HG02623 (cell line): ENCODE measurements around the gene TCF4.

ENCODE experiments used
- ATAC-seq: cut with Tn5 transposase; IDR thresholded peaks from one replicate; pipeline ENCODE4 v1.9.1; 2021; ENCODE audit warnings: moderate library complexity; ENCODE audit not compliant: unreplicated experiment

Gene TCF4

GRCh38 chr18:55219823-55220222, 368.2 kb downstream of the TCF4 start:
- ATAC-seq, result no peak

- no peak for ATAC-seq
Observed at GRCh38 chr18:55219059-55219458, 368.9 kb downstream of the TCF4 start.

GRCh38 chr18:55214969-55215368, 373.0 kb downstream of the TCF4 start:
- no peak for ATAC-seq

- ATAC-seq, result no peak
Observed at GRCh38 chr18:55214534-55214933, 373.5 kb downstream of the TCF4 start.

- no peak for ATAC-seq
Observed at GRCh38 chr18:55213586-55213985, 374.4 kb downstream of the TCF4 start.

GRCh38 chr18:55206927-55207326, 381.1 kb downstream of the TCF4 start:
- no peak for ATAC-seq

- no peak for ATAC-seq
Observed at GRCh38 chr18:55202232-55202917, 385.6 kb downstream of the TCF4 start.

GRCh38 chr18:55199291-55199963, 388.6 kb downstream of the TCF4 start:
- ATAC-seq, result no peak

- no peak for ATAC-seq
Observed at GRCh38 chr18:55195863-55196262, 392.1 kb downstream of the TCF4 start.

GRCh38 chr18:55189972-55190371, 398.0 kb downstream of the TCF4 start:
- no peak for ATAC-seq

- ATAC-seq, result no peak
Observed at GRCh38 chr18:55186588-55186987, 401.4 kb downstream of the TCF4 start.

- no peak for ATAC-seq
Observed at GRCh38 chr18:55185391-55185790, 402.6 kb downstream of the TCF4 start.

- ATAC-seq, result no peak
Observed at GRCh38 chr18:55179835-55180234, 408.2 kb downstream of the TCF4 start.

- ATAC-seq, result no peak
Observed at GRCh38 chr18:55179425-55179824, 408.6 kb downstream of the TCF4 start.

GRCh38 chr18:55173291-55173690, 414.7 kb downstream of the TCF4 start:
- ATAC-seq, result no peak
